HepG2 (cell line): ENCODE measurements around the gene PSMB8.

Experiments used
- ARNTL ChIP-seq: sonication (generic); formaldehyde crosslinking; IDR thresholded peaks from 2 replicates; pipeline ENCODE4 v1.4.0; 2020; ENCODE audit warnings: mild to moderate bottlenecking, missing genetic modification reagents
- CTCF ChIP-seq: sonication (generic); formaldehyde crosslinking; IDR thresholded peaks from 2 replicates; pipeline ENCODE4 v1.5.0; 2020; ENCODE audit warnings: mild to moderate bottlenecking, missing genetic modification reagents, moderate library complexity
- GABPB1 ChIP-seq: IDR thresholded peaks from 2 replicates; pipeline ENCODE4 v1.6.1; 2016; ENCODE audit warnings: mild to moderate bottlenecking, missing genetic modification reagents, moderate library complexity, missing compliant biosample characterization
- NR1H2 ChIP-seq: sonication (generic); formaldehyde crosslinking; IDR thresholded peaks from 2 replicates; pipeline ENCODE4 v1.8.1; 2022; ENCODE audit warnings: low read depth, missing genetic modification reagents, borderline replicate concordance
- RBM39 ChIP-seq: fragments of 200-400 bp; formaldehyde crosslinking; IDR thresholded peaks from one replicate; pipeline ENCODE4 v1.6.1; 2018; ENCODE audit warnings: antibody characterized with exemption, mild to moderate bottlenecking, low read depth, low read length; ENCODE audit not compliant: poor library complexity, severe bottlenecking
- TAF1 ChIP-seq: sonication (generic); formaldehyde crosslinking; IDR thresholded peaks from 2 replicates; pipeline ENCODE4 v1.4.0; 2020; ENCODE audit warnings: missing genetic modification reagents
- TF ChIP-seq, protein P1 (sequence below): sonication (generic); formaldehyde crosslinking; IDR thresholded peaks from 2 replicates; pipeline ENCODE4 v1.9.0; 2021; ENCODE audit warnings: missing genetic modification reagents, borderline replicate concordance

DNA sequence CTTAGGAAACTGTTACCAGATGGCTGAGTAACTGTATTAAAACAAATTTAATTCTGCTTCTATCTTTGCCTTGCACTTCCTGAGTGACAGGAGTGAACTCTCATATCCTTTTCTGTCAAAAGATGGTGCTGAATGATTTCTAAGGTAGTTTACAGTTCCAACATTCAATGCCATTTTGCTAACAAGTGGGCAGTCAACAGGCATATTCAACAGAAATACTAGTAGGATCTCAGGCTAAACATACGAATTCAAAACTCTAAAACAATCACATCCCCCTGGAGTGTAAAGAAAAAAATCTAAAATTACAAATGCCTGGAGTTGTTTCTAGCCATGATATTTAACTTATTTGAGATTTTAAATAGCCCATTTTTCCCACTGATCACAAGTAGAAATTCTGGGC, 16.8 kb upstream of the PSMB8 start:
- no peak for TF ChIP-seq NR1H2 (CRISPR knock-in tag)
- TF ChIP-seq, protein P1, sequence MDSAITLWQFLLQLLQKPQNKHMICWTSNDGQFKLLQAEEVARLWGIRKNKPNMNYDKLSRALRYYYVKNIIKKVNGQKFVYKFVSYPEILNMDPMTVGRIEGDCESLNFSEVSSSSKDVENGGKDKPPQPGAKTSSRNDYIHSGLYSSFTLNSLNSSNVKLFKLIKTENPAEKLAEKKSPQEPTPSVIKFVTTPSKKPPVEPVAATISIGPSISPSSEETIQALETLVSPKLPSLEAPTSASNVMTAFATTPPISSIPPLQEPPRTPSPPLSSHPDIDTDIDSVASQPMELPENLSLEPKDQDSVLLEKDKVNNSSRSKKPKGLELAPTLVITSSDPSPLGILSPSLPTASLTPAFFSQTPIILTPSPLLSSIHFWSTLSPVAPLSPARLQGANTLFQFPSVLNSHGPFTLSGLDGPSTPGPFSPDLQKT: no peak
- TF ChIP-seq GABPB1 (CRISPR knock-in tag): no peak
- TF ChIP-seq CTCF: no peak
- TF ChIP-seq ARNTL: no peak
- TF ChIP-seq TAF1 (CRISPR knock-in tag): no peak
- no peak for TF ChIP-seq RBM39
